Measurements from ENCODE around the gene EIF4E2. TPM values are rescaled to one million over a fixed set of nuclear protein-coding genes. Genes with fewer than 3 reads are reported as not detected.

The EIF4E2 gene
- total and polyA plus RNA-seq, 2 of the 4 experiments (the other 2 are of a cell fraction): 52.1 to 105 TPM

DNA sequence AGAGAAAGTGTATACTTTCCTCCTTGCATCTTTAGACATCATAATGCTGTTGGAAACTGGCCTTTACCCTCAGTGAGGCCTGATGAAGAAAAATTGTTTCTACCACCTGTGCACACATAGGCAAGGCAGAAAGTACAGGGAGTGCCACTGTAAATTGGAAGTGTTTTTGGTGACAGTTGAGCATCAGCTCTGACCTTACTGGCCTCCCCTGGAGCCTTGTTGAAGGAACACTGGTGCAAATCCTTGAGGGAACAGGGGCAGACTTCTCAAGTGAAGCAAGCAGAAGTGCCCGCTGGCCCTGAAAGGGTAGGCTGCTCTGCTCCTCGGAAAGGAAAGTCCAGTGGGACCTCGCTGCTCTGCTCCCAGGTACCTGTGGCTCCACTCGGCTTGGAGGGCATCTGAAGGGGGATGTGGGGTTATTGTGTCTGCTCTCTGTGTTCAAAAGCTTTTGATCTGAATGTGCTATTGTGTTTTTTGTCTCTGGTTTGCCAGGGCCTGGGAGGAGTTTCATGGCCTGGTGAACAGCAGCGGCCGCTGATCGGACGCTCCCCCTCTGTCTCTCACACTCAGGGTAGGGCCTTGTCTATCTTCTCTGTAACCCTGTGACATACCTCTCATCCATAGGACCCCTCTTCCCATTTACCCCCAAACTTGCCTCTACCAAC, 23.4 kb downstream of the EIF4E2 start:
- peaks cover 11% of the 10 kb centered on the region; the same call in 1 of the 2 replicates for H3K9me1 ChIP-seq (ENCODE audit: insufficient read depth, low read length)
- H3K4me3 ChIP-seq (ENCODE audit: insufficient read depth, low read depth, low read length): no peak overlapping the region
- H4K8ac ChIP-seq (ENCODE audit: low read depth in 2 of 2, low read length in 2 of 2): peak overlapping the region in 1 of 2 experiments; percentile 30; a peak in 2 of 4 replicates
- H2AFZ ChIP-seq (replicated peaks; ENCODE audit: low read length, poor library complexity): no peak overlapping the region
- H4K20me1 ChIP-seq (ENCODE audit: insufficient read depth, low read length): no peaks in the 10 kb centered on the region
- peaks cover 6% of the 10 kb centered on the region; the same call in 1 of the 2 replicates for H3K4me1 ChIP-seq (ENCODE audit: control insufficient read depth, insufficient read depth, low read length)
- peak overlapping the region; percentile 44; the same call in 1 of the 2 replicates for H2BK120ac ChIP-seq (ENCODE audit: low read depth, low read length)
- H2BK15ac ChIP-seq (ENCODE audit: low read depth, low read length): no peak overlapping the region
- BruUV-seq (replicated peaks): no TSS peak
- H3K36me3 ChIP-seq (ENCODE audit: control insufficient read depth, insufficient read depth, low read length): peaks cover 17% of the 10 kb centered on the region
- in situ Hi-C loops (cut with MboI; ENCODE audit: low sequenced_read_pairs) (no loop called here), intact Hi-C loops (cut with micrococcal nuclease) (no loop called here), dilution Hi-C loops (cut with HindIII; ENCODE audit: low sequenced_read_pairs, unreplicated experiment) (no loop called here)
- no peak overlapping the region for H3K14ac ChIP-seq (replicated peaks; ENCODE audit: low read depth, low read length)
- H4K91ac ChIP-seq (ENCODE audit: insufficient read depth, low read depth, low read length): no peak overlapping the region; the same call in 1 of the 2 replicates
- H3K4me2 ChIP-seq (ENCODE audit: low read depth, low read length): no peak overlapping the region
- no peak overlapping the region for H3K27ac ChIP-seq (ENCODE audit: insufficient read depth, low read length)
- POLR2A ChIA-PET (ENCODE audit: unreplicated experiment): no interaction called here
- no peaks in the 10 kb centered on the region for H3K27me3 ChIP-seq (ENCODE audit: control insufficient read depth, insufficient read depth, low read length)
- H3K79me1 ChIP-seq (ENCODE audit: low read depth in 1 of 2, low read length in 2 of 2): peaks cover 6 to 29% of the 10 kb centered on the region in 2 experiments; a peak in 2 of 4 replicates
- H2BK20ac ChIP-seq (ENCODE audit: low read depth, low read length): no peak overlapping the region
- H3K56ac ChIP-seq (ENCODE audit: extremely low read depth, insufficient read depth, low read length): no peak overlapping the region
- peak overlapping the region; percentile 4 for H2AK9ac ChIP-seq (replicated peaks; ENCODE audit: low read depth, low read length, poor library complexity)
- peak overlapping the region; percentile 36; the same call in 1 of the 2 replicates for H3K18ac ChIP-seq (ENCODE audit: low read depth, low read length)
- no CpG with 5 or more reads among the region's 8 CpGs for WGBS, 2 experiments (ENCODE audit: extremely low coverage in 2 of 2, insufficient read length in 1 of 2)
- ATAC-seq (ENCODE audit: low read depth): no peak
- no peak overlapping the region for H3K9ac ChIP-seq (ENCODE audit: low read depth, low read length)
- no peaks in the 10 kb centered on the region for H3K9me3 ChIP-seq (ENCODE audit: control insufficient read depth, insufficient read depth, low read length)
- peak overlapping the region; percentile 43; the same call in 1 of the 2 replicates for H4K5ac ChIP-seq (ENCODE audit: low read depth, low read length)
- peak overlapping the region; percentile 20; the same call in 1 of the 2 replicates for H2AK5ac ChIP-seq (ENCODE audit: low read depth, low read length)
- H3K4ac ChIP-seq (ENCODE audit: low read depth, low read length): peak overlapping the region; percentile 24; the same call in 1 of the 2 replicates
- DNase-seq: no peak
- 0 out of 2 replicates have a peak overlapping the region, but pooled peaks have one; percentile 29 for H3K23ac ChIP-seq (ENCODE audit: low read depth, low read length)
- H2BK5ac ChIP-seq (ENCODE audit: low read depth, low read length, poor library complexity, severe bottlenecking): peak overlapping the region; percentile 60
- CTCF ChIA-PET: no interaction called here
- TF ChIP-seq NFE2L2 (IDR thresholded peaks at IDR 0.05; ENCODE audit: low read depth, low read length) (no peak), CHD1 (IDR thresholded peaks at IDR 0.05; ENCODE audit: low read depth, low read length) (no peak), RCOR1 (IDR thresholded peaks at IDR 0.05; ENCODE audit: insufficient replicate concordance, low read length) (no peak), MAFK (IDR thresholded peaks at IDR 0.05; ENCODE audit: low read depth, low read length) (no peak), MXI1 (IDR thresholded peaks at IDR 0.05; ENCODE audit: borderline replicate concordance, low read depth, low read length) (no peak), SMC3 (IDR thresholded peaks at IDR 0.05; ENCODE audit: low read depth, low read length) (no peak), RAD21 (IDR thresholded peaks at IDR 0.05; ENCODE audit: low read length) (no peak), MAZ (IDR thresholded peaks at IDR 0.05; ENCODE audit: borderline replicate concordance, low read depth, low read length) (no peak), POLR2A (IDR thresholded peaks at IDR 0.05; ENCODE audit: low read depth, low read length) (no peak), CEBPB (IDR thresholded peaks at IDR 0.05; ENCODE audit: low read depth, low read length) (no peak), RFX5 (IDR thresholded peaks at IDR 0.05; ENCODE audit: low read depth, low read length) (no peak), BHLHE40 (IDR thresholded peaks at IDR 0.05; ENCODE audit: low read depth, low read length) (no peak)
- TF ChIP-seq, protein P1, sequence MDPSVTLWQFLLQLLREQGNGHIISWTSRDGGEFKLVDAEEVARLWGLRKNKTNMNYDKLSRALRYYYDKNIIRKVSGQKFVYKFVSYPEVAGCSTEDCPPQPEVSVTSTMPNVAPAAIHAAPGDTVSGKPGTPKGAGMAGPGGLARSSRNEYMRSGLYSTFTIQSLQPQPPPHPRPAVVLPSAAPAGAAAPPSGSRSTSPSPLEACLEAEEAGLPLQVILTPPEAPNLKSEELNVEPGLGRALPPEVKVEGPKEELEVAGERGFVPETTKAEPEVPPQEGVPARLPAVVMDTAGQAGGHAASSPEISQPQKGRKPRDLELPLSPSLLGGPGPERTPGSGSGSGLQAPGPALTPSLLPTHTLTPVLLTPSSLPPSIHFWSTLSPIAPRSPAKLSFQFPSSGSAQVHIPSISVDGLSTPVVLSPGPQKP (IDR thresholded peaks at IDR 0.05; ENCODE audit: borderline replicate concordance, low read depth, low read length): no peak
- TF ChIP-seq, protein P2, sequence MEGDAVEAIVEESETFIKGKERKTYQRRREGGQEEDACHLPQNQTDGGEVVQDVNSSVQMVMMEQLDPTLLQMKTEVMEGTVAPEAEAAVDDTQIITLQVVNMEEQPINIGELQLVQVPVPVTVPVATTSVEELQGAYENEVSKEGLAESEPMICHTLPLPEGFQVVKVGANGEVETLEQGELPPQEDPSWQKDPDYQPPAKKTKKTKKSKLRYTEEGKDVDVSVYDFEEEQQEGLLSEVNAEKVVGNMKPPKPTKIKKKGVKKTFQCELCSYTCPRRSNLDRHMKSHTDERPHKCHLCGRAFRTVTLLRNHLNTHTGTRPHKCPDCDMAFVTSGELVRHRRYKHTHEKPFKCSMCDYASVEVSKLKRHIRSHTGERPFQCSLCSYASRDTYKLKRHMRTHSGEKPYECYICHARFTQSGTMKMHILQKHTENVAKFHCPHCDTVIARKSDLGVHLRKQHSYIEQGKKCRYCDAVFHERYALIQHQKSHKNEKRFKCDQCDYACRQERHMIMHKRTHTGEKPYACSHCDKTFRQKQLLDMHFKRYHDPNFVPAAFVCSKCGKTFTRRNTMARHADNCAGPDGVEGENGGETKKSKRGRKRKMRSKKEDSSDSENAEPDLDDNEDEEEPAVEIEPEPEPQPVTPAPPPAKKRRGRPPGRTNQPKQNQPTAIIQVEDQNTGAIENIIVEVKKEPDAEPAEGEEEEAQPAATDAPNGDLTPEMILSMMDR (conservative IDR thresholded peaks at IDR 0.05; ENCODE audit: low read depth, low read length): no peak
- TF ChIP-seq, protein P3, sequence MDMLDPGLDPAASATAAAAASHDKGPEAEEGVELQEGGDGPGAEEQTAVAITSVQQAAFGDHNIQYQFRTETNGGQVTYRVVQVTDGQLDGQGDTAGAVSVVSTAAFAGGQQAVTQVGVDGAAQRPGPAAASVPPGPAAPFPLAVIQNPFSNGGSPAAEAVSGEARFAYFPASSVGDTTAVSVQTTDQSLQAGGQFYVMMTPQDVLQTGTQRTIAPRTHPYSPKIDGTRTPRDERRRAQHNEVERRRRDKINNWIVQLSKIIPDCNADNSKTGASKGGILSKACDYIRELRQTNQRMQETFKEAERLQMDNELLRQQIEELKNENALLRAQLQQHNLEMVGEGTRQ (IDR thresholded peaks at IDR 0.05; ENCODE audit: low read depth, low read length): no peak

Data from IMR-90 (cell line).